Upper lobe of left lung (tissue), 6 donors: Measurements from ENCODE around the gene ADAMTSL3. TPM values are rescaled to one million over a fixed set of nuclear protein-coding genes. Genes with fewer than 3 reads are reported as not detected.
A peak's percentile ranks its signal among the peaks of the same experiment; 100 is the strongest.

Source experiments
- ATAC-seq, 2 donors: fragments of 200-7000 bp; cut with Tn5 transposase; one replicate each; pipeline ENCODE4 v1.9.1; 2022; ENCODE audit warnings: mild to moderate bottlenecking in 2 of 2, moderate library complexity in 2 of 2; ENCODE audit not compliant: low FRiP score in 2 of 2
- DNase-seq, 2 donors: peaks; one replicate each; pipeline ENCODE4 v3.0.0-alpha.2; 2019 to 2020
- H3K27ac ChIP-seq, 4 donors: fragments of 200-600 bp; sonication (generic); one replicate each; pipeline ENCODE4 v1.5.1; 2016 to 2019
- H3K27me3 ChIP-seq, 4 donors: fragments of 200-600 bp; sonication (generic); one replicate each; pipeline ENCODE4 v1.5.1; 2017 to 2019
- H3K36me3 ChIP-seq, 4 donors: fragments of 200-600 bp; sonication (generic); one replicate each; pipeline ENCODE4 v1.5.1; 2016 to 2019
- H3K4me1 ChIP-seq, 4 donors: fragments of 200-600 bp; sonication (generic); one replicate each; pipeline ENCODE4 v1.5.1; 2018 to 2019
- H3K4me3 ChIP-seq, 4 donors: fragments of 200-600 bp; sonication (generic); one replicate each; pipeline ENCODE4 v1.5.1; 2017 to 2019; ENCODE audit warnings: mild to moderate bottlenecking in 2 of 4, moderate library complexity in 1 of 4
- H3K9me3 ChIP-seq, 4 donors: fragments of 200-600 bp; sonication (generic); one replicate each; pipeline ENCODE4 v1.5.1; 2018 to 2019
- EP300 ChIP-seq, 4 donors: sonication (generic); formaldehyde crosslinking; IDR thresholded peaks; one replicate each; pipeline ENCODE4 v1.5.1; 2017; ENCODE audit warnings: antibody characterized with exemption in 4 of 4, control low read depth in 2 of 4
- POLR2A ChIP-seq, 4 donors: fragments of 450-650 bp; IDR thresholded peaks; one replicate each; pipeline ENCODE4 v1.5.1; 2016 to 2017; ENCODE audit warnings: antibody characterized with exemption in 4 of 4, mild to moderate bottlenecking in 2 of 4
- POLR2AphosphoS5 ChIP-seq, 2 donors: sonication (generic); formaldehyde crosslinking; IDR thresholded peaks; one replicate each; pipeline ENCODE4 v1.5.1; 2017; ENCODE audit warnings: antibody characterized with exemption in 2 of 2
- WGBS, 2 donors: methylation state at CpG; one replicate each; pipeline ENCODE4 v1.1.5; 2017 to 2018; 5-methylcytosine and 5-hydroxymethylcytosine counted together
- total RNA-seq, 6 donors: library from RNA; depleted of rRNA in 4 of 6; stranded (reverse); fragments of >200 nt in 4 of 6; gene quantifications; one replicate each; pipeline versions ENCODE4 v1.1.0 to v1.2.1, GENCODE V29; 2016 to 2021
- TF ChIP-seq, protein P1 (sequence below), 6 experiments: fragments of 450-650 bp in 4 of 6; fragments of 200-600 bp in 2 of 6; sonication (generic) in 2 of 6; IDR thresholded peaks; one replicate each; pipeline ENCODE4 v1.5.1; 2016 to 2019; ENCODE audit warnings: antibody characterized with exemption in 6 of 6
- donor health status: DM: no; HTN: no; CAD: no; lungs with moderate emphysema.
- donor health status: DM: no; HTN: yes; CAD: no; lungs with severe emphysema.

The ADAMTSL3 gene
- total RNA-seq, 6 donors from 2014 or later = 8.8 to 22.2 (median 11.7) TPM

DNA sequence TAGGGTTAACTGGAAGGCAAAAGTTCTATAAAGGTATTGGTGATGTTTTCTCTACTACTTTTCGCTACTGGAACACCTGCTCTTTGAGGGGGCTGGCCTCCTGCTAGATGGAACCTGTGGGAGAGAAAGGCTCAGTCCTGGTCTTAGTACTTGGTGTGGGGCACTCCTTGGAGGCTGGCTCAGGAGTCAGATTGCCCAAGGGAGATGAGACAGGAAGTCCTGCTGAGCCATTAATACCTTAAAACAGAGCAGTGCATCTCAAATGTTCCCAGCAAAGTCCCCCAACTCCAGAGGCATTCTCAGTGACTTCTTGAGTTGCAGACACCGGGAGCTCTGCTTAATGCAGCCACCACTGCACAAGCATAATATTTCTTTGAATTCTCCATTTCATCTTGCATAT, 3.1 kb upstream of the ADAMTSL3 start:
- H3K4me3 ChIP-seq = no peak overlapping the region
- H3K27me3 ChIP-seq = peaks cover 0 to 14% (median 0%) of the 10 kb centered on the region in 4 donors
- no peaks in the 10 kb centered on the region for H3K9me3 ChIP-seq
- 88 to 89% methylated on average over 2 of the region's 2 CpGs for WGBS, 2 donors
- H3K36me3 ChIP-seq = no peaks in the 10 kb centered on the region
- TF ChIP-seq, protein P1, sequence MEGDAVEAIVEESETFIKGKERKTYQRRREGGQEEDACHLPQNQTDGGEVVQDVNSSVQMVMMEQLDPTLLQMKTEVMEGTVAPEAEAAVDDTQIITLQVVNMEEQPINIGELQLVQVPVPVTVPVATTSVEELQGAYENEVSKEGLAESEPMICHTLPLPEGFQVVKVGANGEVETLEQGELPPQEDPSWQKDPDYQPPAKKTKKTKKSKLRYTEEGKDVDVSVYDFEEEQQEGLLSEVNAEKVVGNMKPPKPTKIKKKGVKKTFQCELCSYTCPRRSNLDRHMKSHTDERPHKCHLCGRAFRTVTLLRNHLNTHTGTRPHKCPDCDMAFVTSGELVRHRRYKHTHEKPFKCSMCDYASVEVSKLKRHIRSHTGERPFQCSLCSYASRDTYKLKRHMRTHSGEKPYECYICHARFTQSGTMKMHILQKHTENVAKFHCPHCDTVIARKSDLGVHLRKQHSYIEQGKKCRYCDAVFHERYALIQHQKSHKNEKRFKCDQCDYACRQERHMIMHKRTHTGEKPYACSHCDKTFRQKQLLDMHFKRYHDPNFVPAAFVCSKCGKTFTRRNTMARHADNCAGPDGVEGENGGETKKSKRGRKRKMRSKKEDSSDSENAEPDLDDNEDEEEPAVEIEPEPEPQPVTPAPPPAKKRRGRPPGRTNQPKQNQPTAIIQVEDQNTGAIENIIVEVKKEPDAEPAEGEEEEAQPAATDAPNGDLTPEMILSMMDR (IDR thresholded peaks at IDR 0.05) = no peak
- no peak for TF ChIP-seq POLR2AphosphoS5 (IDR thresholded peaks at IDR 0.05)
- no peak for TF ChIP-seq POLR2A (IDR thresholded peaks at IDR 0.05)
- TF ChIP-seq EP300 (IDR thresholded peaks at IDR 0.05) = no peak
- no peak for DNase-seq
- ATAC-seq = no peak
- peaks cover 0 to 18% (median 6%) of the 10 kb centered on the region in 4 donors for H3K4me1 ChIP-seq
- no peak overlapping the region for H3K27ac ChIP-seq

DNA sequence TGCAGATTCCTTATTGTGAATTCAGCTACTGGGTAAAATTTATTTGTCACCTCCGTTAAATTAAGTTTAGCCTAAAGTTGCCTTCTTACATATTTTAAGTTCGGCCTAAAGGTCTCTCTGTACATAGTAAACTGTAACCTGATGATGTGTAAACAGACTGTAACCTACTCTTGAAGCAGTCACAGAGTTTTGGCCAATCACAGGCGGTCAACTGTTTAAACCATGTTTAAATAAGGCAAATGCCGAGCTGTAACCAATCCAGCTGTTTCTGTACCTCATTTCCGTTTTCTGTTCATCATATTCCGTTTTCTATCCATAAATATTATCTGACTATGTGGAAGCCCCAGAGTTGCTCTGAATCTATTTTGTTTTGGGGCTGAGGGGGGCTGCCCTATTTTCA, 2.4 kb upstream of the ADAMTSL3 start:
- H3K4me1 ChIP-seq = peaks cover 0 to 18% (median 6%) of the 10 kb centered on the region in 4 donors
- H3K36me3 ChIP-seq = no peaks in the 10 kb centered on the region
- no peak overlapping the region for H3K27ac ChIP-seq
- no peaks in the 10 kb centered on the region for H3K9me3 ChIP-seq
- TF ChIP-seq EP300 (IDR thresholded peaks at IDR 0.05) (no peak), POLR2A (IDR thresholded peaks at IDR 0.05) (no peak), POLR2AphosphoS5 (IDR thresholded peaks at IDR 0.05) (no peak)
- TF ChIP-seq, protein P1 (IDR thresholded peaks at IDR 0.05) = no peak
- H3K27me3 ChIP-seq = peaks cover 0 to 14% (median 0%) of the 10 kb centered on the region in 4 donors
- H3K4me3 ChIP-seq = no peak overlapping the region
- ATAC-seq (no peak), DNase-seq (no peak)
- 83 to 86% methylated on average over 6 of the region's 6 CpGs for WGBS, 2 donors

DNA sequence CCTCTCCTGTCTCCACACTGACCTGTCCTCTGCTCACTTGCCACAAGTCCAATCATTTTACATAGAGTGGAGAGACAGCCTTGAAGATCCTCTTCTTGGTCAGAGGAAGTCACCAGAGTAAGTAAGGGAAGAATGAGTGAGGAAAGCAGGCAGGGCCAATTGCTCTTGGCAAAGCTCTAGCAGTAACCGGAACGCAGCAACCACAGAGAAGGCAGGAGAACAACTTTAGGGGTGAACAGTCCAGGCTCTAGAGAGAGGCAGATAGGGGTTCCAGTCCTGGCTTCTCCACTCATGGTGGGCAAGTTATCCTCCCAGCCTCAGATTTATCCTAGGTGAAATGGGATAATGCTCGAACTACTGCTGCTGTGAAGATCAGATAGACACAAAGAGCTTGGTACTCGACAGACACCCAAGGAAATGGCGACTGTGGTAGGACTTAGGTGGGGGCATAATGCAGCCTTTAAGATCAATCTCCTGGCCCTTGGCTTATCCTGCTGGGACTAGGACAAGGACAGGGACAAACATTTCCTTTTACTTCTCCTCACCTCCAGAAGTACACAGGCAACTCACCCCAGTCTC, 1.2 kb upstream of the ADAMTSL3 start:
- no peaks in the 10 kb centered on the region for H3K36me3 ChIP-seq
- H3K4me3 ChIP-seq = peak overlapping the region in 1 of 4 donors; percentile 57
- ATAC-seq = no peak
- peaks cover 0 to 14% (median 0%) of the 10 kb centered on the region in 4 donors for H3K27me3 ChIP-seq
- H3K27ac ChIP-seq = peak overlapping the region in 1 of 4 donors; percentile 58
- DNase-seq = no peak
- H3K9me3 ChIP-seq = no peaks in the 10 kb centered on the region
- WGBS, 2 donors = 91% methylated on average over 5 of the region's 5 CpGs
- H3K4me1 ChIP-seq = peaks cover 0 to 18% (median 8%) of the 10 kb centered on the region in 4 donors
- TF ChIP-seq POLR2A (IDR thresholded peaks at IDR 0.05) (no peak), EP300 (IDR thresholded peaks at IDR 0.05) (no peak), POLR2AphosphoS5 (IDR thresholded peaks at IDR 0.05) (no peak)
- TF ChIP-seq, protein P1 (IDR thresholded peaks at IDR 0.05) = no peak

DNA sequence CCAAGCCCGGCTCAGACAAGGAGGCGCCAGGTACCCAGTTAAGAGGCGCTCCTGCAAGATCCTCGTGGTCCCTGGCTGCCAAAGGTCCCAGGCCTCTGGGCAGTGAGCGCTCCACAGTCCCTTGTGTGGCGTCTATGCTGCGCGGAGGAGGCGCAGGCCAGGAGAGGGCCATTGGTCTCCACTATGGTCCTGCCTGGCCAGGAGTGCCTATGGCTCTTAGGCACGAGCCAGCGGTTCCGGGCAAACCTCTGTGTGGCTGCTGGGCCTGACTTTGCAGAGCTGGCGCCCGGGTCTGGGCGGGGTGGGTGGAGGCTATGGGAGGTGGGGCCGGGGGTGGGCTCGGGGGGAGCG, 660 bp upstream of the ADAMTSL3 start:
- TF ChIP-seq EP300 (IDR thresholded peaks at IDR 0.05) = no peak
- TF ChIP-seq POLR2A (IDR thresholded peaks at IDR 0.05) = no peak
- TF ChIP-seq POLR2AphosphoS5 (IDR thresholded peaks at IDR 0.05) = no peak
- TF ChIP-seq, protein P1 (IDR thresholded peaks at IDR 0.05) = no peak
- Histone ChIP-seq H3K9me3 (no peaks in the 10 kb centered on the region), H3K27me3 (peaks cover 0 to 14% (median 0%) of the 10 kb centered on the region in 4 donors), H3K4me3 (peak overlapping the region in 3 of 4 donors; percentile 42 to 57 (median 50)), H3K36me3 (no peaks in the 10 kb centered on the region), H3K27ac (peak overlapping the region in 2 of 4 donors; percentile 58 to 62), H3K4me1 (peaks cover 0 to 18% (median 8%) of the 10 kb centered on the region in 4 donors)
- DNase-seq = no peak
- WGBS, 2 donors = 31 to 77% methylated on average over 3 to 15 of the region's 18 CpGs
- no peak for ATAC-seq
